ENCODE results near the gene KIAA0319L. TPM values are rescaled to one million over a fixed set of nuclear protein-coding genes. Genes with fewer than 3 reads are reported as not detected.

The KIAA0319L gene
- total and polyA plus RNA-seq, 2 experiments from 2014 or later, result 27.2 to 75.1 TPM

DNA sequence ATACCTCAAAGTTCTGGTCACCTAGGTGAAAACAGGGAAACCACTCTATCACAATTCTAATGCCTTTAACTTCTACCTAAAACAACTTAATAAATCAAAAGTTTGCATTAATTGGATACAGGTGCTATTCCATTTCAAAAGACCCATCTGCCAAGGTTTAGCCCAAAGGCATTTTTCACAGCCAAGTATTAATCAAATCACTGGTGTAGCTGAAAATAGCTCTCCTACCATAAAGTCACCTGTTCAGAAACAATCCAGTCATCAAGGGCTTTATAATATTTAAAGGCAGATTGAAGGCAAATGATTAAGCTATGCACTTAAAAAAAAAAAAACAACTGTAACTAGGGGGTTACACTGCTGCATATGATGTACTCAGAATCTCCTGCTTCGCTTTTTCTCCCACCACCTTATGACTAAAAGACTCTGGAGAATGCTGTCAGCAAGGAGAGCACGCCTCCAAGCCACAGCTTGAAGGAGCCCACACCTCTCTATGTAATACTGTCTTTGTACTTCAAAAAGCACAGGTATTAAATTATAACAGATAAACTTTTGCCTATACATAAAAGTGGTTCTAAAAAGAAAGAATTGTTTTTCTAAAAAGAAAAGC is 20.5 kb downstream of the KIAA0319L start:
- H3K79me2 ChIP-seq (replicated peaks; ENCODE audit: insufficient read depth), result peaks cover 87% of the 10 kb centered on the region

DNA sequence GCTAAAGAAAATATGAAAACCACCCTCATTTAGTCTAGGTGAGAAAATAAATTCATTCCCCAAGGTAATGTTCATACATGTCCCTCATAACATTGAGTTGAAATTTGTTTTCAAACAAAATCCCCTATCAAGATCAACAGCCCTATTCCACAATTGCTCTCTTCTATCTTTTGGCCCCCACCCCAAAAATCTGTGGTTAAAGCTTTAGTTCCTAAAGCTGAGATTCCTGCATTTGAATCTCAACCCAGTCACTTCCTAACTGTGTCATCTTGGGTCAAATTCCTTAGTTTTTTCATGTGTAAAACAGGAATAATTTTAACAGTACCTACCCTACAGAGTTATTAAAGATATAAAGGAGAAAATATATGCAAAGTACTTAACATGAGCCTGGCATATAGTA is 22.0 kb downstream of the KIAA0319L start:
- Mint-ChIP-seq H3K36me3 (ENCODE audit: low read depth) (peaks cover 34% of the 10 kb centered on the region), H3K4me3 (peak overlapping the region; percentile 24; the same call in 2 of the 3 replicates), H3K27ac (peak overlapping the region; percentile 82), H3K27me3 (ENCODE audit: insufficient read depth, low read depth, poor library complexity) (peaks cover 2% of the 10 kb centered on the region), H3K9me3 (peaks cover 6% of the 10 kb centered on the region; the same call in 2 of the 3 replicates), H3K4me1 (peaks cover 56% of the 10 kb centered on the region)
- Histone ChIP-seq H3K9me2 (ENCODE audit: insufficient read depth) (no peaks in the 10 kb centered on the region), H3K36me3 (ENCODE audit: insufficient read depth) (no peaks in the 10 kb centered on the region; the same call in 1 of the 2 replicates), H2AFZ (no peak overlapping the region), H3K4me2 (peak overlapping the region; percentile 8), H3K4me3 (no peak overlapping the region), H3K27ac (ENCODE audit: low read depth) (peak overlapping the region; percentile 86), H3K79me2 (replicated peaks; ENCODE audit: insufficient read depth) (peaks cover 73% of the 10 kb centered on the region), H3K4me1 (ENCODE audit: insufficient read depth) (peaks cover 64% of the 10 kb centered on the region), H3K27me3 (ENCODE audit: insufficient read depth) (no peaks in the 10 kb centered on the region), H4K20me1 (replicated peaks; ENCODE audit: insufficient read depth) (no peaks in the 10 kb centered on the region; the same call in 1 of the 2 replicates), H3F3A (replicated peaks; ENCODE audit: low read depth) (no peaks in the 10 kb centered on the region)
- ATAC-seq, result peak; percentile 14; the same call in 2 of the 3 replicates
- peak; percentile 55 for DNase-seq (ENCODE audit: low spot score)
- TF ChIP-seq POLR2AphosphoS5 (IDR thresholded peaks at IDR 0.05; ENCODE audit: low read depth), result no peak
- TF ChIP-seq EZH2phosphoT487 (IDR thresholded peaks at IDR 0.05; ENCODE audit: unreplicated experiment), result no peak
- no peak for TF ChIP-seq ZNF331 (CRISPR knock-in tag; IDR thresholded peaks at IDR 0.05; ENCODE audit: low read depth)
- TF ChIP-seq STAT1 (IDR thresholded peaks at IDR 0.05; ENCODE audit: unreplicated experiment), result no peak
- no peak for TF ChIP-seq JUNB (IDR thresholded peaks at IDR 0.05; ENCODE audit: unreplicated experiment)

More for the DNA sequence above, 20.5 kb downstream of the KIAA0319L start:
- Histone ChIP-seq H3K4me1 (ENCODE audit: insufficient read depth) (peaks cover 66% of the 10 kb centered on the region), H4K20me1 (replicated peaks; ENCODE audit: insufficient read depth) (no peaks in the 10 kb centered on the region; the same call in 1 of the 2 replicates), H3K4me3 (no peak overlapping the region), H3K9me2 (ENCODE audit: insufficient read depth) (no peaks in the 10 kb centered on the region), H3F3A (replicated peaks; ENCODE audit: low read depth) (no peaks in the 10 kb centered on the region), H3K4me2 (peak overlapping the region; percentile 10), H2AFZ (no peak overlapping the region), H3K27ac (ENCODE audit: low read depth) (peak overlapping the region; percentile 86), H3K36me3 (ENCODE audit: insufficient read depth) (no peaks in the 10 kb centered on the region), H3K27me3 (ENCODE audit: insufficient read depth) (no peaks in the 10 kb centered on the region)
- Mint-ChIP-seq H3K4me1 (peaks cover 60% of the 10 kb centered on the region), H3K4me3 (peak overlapping the region; percentile 28; the same call in 2 of the 3 replicates), H3K9me3 (no peaks in the 10 kb centered on the region), H3K36me3 (ENCODE audit: low read depth) (peaks cover 27% of the 10 kb centered on the region; the same call in 2 of the 3 replicates), H3K27ac (peak overlapping the region; percentile 83), H3K27me3 (ENCODE audit: insufficient read depth, low read depth, poor library complexity) (peaks cover 2% of the 10 kb centered on the region)
- no peak for DNase-seq (ENCODE audit: low spot score)
- ATAC-seq, result peak; percentile 27
- no peak for TF ChIP-seq NANOG (IDR thresholded peaks at IDR 0.05; ENCODE audit: borderline replicate concordance)
- TF ChIP-seq JUNB (IDR thresholded peaks at IDR 0.05; ENCODE audit: unreplicated experiment), result no peak
- TF ChIP-seq, protein P1, sequence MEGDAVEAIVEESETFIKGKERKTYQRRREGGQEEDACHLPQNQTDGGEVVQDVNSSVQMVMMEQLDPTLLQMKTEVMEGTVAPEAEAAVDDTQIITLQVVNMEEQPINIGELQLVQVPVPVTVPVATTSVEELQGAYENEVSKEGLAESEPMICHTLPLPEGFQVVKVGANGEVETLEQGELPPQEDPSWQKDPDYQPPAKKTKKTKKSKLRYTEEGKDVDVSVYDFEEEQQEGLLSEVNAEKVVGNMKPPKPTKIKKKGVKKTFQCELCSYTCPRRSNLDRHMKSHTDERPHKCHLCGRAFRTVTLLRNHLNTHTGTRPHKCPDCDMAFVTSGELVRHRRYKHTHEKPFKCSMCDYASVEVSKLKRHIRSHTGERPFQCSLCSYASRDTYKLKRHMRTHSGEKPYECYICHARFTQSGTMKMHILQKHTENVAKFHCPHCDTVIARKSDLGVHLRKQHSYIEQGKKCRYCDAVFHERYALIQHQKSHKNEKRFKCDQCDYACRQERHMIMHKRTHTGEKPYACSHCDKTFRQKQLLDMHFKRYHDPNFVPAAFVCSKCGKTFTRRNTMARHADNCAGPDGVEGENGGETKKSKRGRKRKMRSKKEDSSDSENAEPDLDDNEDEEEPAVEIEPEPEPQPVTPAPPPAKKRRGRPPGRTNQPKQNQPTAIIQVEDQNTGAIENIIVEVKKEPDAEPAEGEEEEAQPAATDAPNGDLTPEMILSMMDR (conservative IDR thresholded peaks at IDR 0.05; ENCODE audit: low read depth in 2 of 2), result no peak
- no peak for TF ChIP-seq STAT1 (IDR thresholded peaks at IDR 0.05; ENCODE audit: unreplicated experiment)
- TF ChIP-seq, protein P2, sequence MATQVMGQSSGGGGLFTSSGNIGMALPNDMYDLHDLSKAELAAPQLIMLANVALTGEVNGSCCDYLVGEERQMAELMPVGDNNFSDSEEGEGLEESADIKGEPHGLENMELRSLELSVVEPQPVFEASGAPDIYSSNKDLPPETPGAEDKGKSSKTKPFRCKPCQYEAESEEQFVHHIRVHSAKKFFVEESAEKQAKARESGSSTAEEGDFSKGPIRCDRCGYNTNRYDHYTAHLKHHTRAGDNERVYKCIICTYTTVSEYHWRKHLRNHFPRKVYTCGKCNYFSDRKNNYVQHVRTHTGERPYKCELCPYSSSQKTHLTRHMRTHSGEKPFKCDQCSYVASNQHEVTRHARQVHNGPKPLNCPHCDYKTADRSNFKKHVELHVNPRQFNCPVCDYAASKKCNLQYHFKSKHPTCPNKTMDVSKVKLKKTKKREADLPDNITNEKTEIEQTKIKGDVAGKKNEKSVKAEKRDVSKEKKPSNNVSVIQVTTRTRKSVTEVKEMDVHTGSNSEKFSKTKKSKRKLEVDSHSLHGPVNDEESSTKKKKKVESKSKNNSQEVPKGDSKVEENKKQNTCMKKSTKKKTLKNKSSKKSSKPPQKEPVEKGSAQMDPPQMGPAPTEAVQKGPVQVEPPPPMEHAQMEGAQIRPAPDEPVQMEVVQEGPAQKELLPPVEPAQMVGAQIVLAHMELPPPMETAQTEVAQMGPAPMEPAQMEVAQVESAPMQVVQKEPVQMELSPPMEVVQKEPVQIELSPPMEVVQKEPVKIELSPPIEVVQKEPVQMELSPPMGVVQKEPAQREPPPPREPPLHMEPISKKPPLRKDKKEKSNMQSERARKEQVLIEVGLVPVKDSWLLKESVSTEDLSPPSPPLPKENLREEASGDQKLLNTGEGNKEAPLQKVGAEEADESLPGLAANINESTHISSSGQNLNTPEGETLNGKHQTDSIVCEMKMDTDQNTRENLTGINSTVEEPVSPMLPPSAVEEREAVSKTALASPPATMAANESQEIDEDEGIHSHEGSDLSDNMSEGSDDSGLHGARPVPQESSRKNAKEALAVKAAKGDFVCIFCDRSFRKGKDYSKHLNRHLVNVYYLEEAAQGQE (IDR thresholded peaks at IDR 0.05; ENCODE audit: unreplicated experiment), result no peak
- TF ChIP-seq EZH2 (IDR thresholded peaks at IDR 0.05; ENCODE audit: low read depth, unreplicated experiment), result no peak
- no peak for TF ChIP-seq ZNF331 (CRISPR knock-in tag; IDR thresholded peaks at IDR 0.05; ENCODE audit: low read depth)
- no peak for TF ChIP-seq POLR2AphosphoS5 (IDR thresholded peaks at IDR 0.05; ENCODE audit: low read depth)

All from GM23338 (cell line).